NB4 (cell line): Measurements from ENCODE around the gene ZNF181.

Source experiments
- CTCF ChIP-seq: IDR thresholded peaks from one replicate; pipeline ENCODE4 v1.5.1; 2012; ENCODE audit warnings: low read depth, low read length
- POLR2A ChIP-seq: IDR thresholded peaks from 2 replicates; pipeline ENCODE4 v1.6.1; 2011; ENCODE audit warnings: mild to moderate bottlenecking; ENCODE audit not compliant: insufficient read length; ENCODE audit errors: extremely low read depth
- TF ChIP-seq, protein P1 (sequence below): IDR thresholded peaks from 2 replicates; pipeline ENCODE4 v1.6.1; 2011; ENCODE audit warnings: low read depth, low read length

GRCh38 chr19:34772697-34773554, 38.9 kb downstream of the ZNF181 start, which contains the start of gene ZNF599:
- TF ChIP-seq CTCF (no peak), POLR2A (peak; percentile 21)
- TF ChIP-seq, protein P1, sequence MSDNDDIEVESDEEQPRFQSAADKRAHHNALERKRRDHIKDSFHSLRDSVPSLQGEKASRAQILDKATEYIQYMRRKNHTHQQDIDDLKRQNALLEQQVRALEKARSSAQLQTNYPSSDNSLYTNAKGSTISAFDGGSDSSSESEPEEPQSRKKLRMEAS, result no peak
